AML-193 (cell line): Measurements from ENCODE around the gene IL27RA.

Experiments
- DNase-seq, 2 experiments: peaks; one replicate each; lab custom pipeline; 2025; lab: John Stamatoyannopoulos, UW

The IL27RA gene

GRCh38 chr19:14089412-14089661, 57.8 kb downstream of the IL27RA start:
- DNase-seq: no peak

DNA sequence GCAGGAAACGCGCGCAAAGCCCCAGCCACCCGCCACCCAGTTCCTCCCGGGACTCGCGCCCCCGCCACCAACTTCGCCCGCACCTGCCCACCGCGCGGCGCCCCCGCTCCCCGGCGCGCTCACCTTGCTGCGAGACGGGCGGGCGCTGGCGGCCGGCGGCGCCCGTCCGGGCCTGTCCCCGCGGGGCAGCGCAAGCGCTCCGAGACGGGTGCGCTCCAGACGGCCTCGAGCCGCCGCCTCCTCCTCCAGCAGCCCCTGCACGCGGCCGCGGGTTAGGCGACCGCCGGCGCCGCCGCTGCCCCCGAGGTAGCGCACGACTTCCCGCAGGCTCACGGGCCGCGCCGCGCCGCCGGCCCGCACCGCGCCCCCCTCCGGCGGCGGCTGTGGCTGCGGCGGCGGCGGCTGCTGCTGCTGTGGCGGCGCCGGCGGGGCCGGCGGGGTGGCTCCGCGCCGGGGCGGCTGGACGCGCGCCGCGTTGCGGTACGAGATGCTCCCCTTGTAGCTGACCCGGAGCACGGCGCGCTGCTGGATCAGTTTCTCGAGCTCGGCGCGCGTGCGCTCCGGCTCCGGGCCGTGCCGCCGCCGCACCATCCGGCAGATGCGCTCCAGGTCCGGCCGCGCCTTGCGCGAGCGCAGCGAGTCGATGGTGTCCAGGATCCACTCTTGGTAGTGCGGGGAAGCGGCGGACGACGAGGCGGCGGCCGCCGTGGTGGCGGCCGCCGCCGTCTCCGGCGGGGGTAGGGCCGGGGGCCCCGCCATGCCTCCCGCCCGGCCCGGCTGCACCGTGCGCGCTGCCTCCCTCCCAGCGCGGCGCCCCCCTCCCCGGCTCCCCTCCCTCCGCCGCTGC, 58.3 kb downstream of the IL27RA start:
- DNase-seq: no peak

GRCh38 chr19:14090509-14091080, 59.0 kb downstream of the IL27RA start, which contains the start of gene SAMD1:
Gene SAMD1 (minus strand): TSS chr19:14090751.
- DNase-seq: peak; percentile 63 to 73

DNA sequence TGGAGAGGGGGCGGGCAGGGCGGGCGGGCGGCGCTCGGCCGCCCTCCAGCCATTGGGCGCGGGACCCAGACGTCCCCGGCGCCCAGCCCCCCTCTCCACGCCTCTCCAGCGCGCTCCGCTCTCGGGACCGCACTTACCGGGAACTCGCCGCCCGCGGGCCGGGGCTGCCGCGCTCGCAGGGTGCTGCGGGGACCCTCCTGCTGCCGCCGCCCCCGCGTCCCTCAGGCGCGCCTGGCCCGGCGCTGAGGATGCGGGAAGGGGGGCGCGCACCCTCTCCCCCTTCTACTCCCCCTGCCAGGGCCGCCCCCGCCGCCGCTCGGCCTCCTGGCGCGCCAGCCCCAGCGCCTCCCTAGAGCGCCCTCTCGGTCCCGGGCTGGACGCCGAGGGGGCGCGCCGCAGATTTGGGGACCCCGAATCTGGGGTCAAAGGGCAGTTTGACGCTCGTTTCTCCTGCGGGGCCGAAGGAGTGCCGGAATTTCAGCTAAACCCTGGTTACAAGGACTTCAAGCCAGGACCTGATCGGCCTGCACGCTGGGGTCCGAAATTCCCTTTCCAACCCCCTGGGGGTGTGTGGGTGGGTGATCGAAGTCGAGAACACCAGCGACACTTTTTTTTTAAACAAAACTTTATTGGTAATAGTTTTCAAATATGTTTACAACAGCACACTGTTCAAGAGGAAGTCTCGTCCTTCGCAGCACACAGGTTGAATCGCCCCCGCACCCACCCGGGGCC, 59.7 kb downstream of the IL27RA start:
- DNase-seq: peak; percentile 63 to 73

GRCh38 chr19:14091813-14092462, 60.4 kb downstream of the IL27RA start:
- DNase-seq: no peak

GRCh38 chr19:14093117-14093823, 61.7 kb downstream of the IL27RA start:
- DNase-seq: no peak

- no peak for DNase-seq
Measured at GRCh38 chr19:14094854-14095253, 63.3 kb downstream of the IL27RA start.

GRCh38 chr19:14096272-14096992, 64.9 kb downstream of the IL27RA start:
- DNase-seq: no peak

GRCh38 chr19:14097532-14098151, 66.1 kb downstream of the IL27RA start:
- DNase-seq: no peak

GRCh38 chr19:14101003-14101545, 69.5 kb downstream of the IL27RA start:
- no peak for DNase-seq

GRCh38 chr19:14102102-14102696, 70.6 kb downstream of the IL27RA start:
- no peak for DNase-seq

DNA sequence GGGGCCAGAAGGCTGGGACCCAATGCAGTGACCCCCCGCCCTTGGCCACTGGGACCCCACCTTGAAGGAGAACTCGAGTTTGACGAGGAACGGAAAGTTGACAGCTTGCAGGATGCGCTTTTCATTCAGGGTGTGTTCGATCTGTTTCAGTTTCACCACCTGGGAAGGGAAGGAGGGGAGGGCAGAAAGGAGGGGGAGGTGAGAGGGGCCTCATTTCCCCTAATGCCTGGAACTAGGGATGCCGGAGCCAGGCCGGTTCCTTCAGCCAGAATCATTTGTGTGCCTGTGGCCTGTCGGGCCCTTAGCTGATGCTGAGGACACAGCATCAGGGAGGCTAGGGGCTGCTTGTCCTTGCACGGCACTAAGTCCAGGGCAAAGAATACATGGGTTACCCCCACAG, 71.2 kb downstream of the IL27RA start:
- DNase-seq: no peak
